GM10248 (cell line): Measurements from ENCODE around the gene SMCO1.
"Not testable (repeated sequence)": the region's sequence is repeated elsewhere in the genome, so short reads cannot be mapped to it uniquely, and the experiment has no call there.

Experiments used
- CTCF ChIA-PET: fragments of 300-600 bp; sonication (Branson Sonifier 250); formaldehyde crosslinking; extraction: SDS; loops from one replicate; lab custom pipeline; 2021; ENCODE audit warnings: antibody characterized with exemption; lab: Yijun Ruan, JAX
- POLR2A ChIA-PET: fragments of 350-650 bp; sonication (Branson Sonifier 250); formaldehyde crosslinking; extraction: SDS; loops from one replicate; lab custom pipeline; 2020; ENCODE audit warnings: antibody characterized with exemption; lab: Yijun Ruan, JAX
- DNase-seq: peaks from one replicate; pipeline ENCODE4 v3.0.0; 2012; ENCODE audit errors: extremely low spot score
- TF ChIP-seq, protein P1 (sequence below): IDR thresholded peaks from 2 replicates; pipeline ENCODE4 v1.5.1; 2012; ENCODE audit warnings: mild to moderate bottlenecking, low read depth; ENCODE audit errors: extremely low read depth, missing control alignments, control extremely low read depth

SMCO1 gene

DNA sequence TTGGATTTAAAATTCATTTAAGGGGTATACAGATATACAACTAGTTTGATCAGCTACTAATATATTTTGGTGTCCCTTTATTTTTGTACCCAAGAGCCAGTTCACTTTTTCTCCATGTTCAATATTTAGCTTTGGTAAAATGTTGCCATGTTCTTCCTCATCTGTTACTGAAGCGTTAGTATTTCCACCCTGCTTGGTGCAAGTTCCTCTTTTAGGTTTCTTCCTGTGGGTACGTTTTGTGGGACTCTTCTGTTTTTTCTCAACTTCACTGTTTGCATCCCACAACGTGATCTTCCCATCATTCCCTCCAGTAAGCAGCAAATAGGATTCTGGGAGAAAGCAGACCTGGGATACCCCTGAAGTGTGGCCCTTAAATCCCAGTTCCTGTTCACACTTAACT is 39.1 kb upstream of the SMCO1 start:
- ChIA-PET POLR2A (no interaction called here), CTCF (interaction anchor here (1.0 to 2.8 kb wide), 4 partner anchors 11 to 301 kb away, joined by 3 to 14 read pairs (median 6); no protein-coding TSS in a partner anchor)
- TF ChIP-seq, protein P1, sequence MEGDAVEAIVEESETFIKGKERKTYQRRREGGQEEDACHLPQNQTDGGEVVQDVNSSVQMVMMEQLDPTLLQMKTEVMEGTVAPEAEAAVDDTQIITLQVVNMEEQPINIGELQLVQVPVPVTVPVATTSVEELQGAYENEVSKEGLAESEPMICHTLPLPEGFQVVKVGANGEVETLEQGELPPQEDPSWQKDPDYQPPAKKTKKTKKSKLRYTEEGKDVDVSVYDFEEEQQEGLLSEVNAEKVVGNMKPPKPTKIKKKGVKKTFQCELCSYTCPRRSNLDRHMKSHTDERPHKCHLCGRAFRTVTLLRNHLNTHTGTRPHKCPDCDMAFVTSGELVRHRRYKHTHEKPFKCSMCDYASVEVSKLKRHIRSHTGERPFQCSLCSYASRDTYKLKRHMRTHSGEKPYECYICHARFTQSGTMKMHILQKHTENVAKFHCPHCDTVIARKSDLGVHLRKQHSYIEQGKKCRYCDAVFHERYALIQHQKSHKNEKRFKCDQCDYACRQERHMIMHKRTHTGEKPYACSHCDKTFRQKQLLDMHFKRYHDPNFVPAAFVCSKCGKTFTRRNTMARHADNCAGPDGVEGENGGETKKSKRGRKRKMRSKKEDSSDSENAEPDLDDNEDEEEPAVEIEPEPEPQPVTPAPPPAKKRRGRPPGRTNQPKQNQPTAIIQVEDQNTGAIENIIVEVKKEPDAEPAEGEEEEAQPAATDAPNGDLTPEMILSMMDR: no peak
- no peak for DNase-seq

DNA sequence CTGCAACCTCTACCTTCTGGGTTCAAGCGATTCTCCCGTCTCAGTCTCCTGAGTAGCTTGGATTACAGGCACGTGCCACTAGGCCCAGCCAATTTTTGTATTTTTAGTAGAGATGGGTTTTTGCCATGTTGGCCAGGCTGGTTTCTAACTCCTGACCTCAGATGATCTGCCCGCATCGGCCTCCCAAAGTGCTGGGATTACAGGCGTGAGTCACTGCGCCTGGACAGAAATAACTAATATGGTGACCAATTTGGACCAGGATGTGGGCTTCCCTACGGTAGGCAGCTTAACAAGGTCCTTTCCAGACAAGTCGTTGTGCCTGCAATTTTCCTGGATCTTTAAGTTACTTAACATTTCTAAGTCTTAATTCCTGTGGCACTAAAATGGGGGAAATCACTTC is 38.4 kb upstream of the SMCO1 start:
- TF ChIP-seq, protein P1: no peak
- ChIA-PET POLR2A (no interaction called here), CTCF (interaction anchor here (1.0 to 2.8 kb wide), 4 partner anchors 16 to 67 kb away, joined by 3 to 14 read pairs (median 4); no protein-coding TSS in a partner anchor)
- no peak for DNase-seq

DNA sequence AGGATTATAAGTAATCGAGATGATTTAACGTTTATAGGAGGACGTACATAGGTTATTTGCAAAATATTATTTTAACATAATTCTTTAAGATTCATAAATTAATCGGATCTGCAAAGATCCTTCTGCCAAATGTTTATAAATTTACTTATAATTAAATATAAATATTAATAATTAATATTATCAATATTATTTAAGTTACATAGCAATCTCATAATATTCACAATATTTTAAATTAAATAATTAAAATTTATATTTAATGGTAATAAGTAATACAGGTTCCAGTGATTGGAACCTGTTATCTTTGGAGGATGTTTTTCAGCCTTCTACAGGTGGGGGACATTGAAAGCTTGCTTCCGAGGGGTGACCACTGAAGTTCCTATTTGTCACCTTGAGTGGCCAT is 37.1 kb upstream of the SMCO1 start:
- ChIA-PET POLR2A (no interaction called here), CTCF (interaction anchor here (1.4 kb wide), 1 partner anchor 65 kb away, joined by 4 read pairs; no protein-coding TSS in a partner anchor)
- DNase-seq: no peak
- TF ChIP-seq, protein P1: no peak

DNA sequence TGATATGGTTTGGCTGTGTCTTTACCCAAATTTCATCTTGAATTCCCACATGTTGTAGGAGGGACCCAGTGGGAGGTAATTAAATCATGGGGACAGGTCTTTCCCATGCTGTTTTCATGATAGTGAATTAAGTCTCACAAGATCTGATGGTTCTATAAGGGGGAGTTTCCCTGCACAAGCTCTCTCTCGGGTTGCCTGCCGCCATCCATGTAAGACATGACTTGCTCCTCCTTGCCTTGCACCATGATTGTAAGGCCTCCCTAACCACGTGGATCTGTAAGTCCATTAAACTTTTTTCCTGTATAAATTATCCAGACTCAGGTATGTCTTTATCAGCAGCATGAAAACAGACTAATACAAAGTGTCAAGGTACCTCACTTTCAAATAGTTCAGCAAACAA is 35.0 kb upstream of the SMCO1 start:
- POLR2A ChIA-PET, CTCF ChIA-PET, DNase-seq: not testable (repeated sequence)

DNA sequence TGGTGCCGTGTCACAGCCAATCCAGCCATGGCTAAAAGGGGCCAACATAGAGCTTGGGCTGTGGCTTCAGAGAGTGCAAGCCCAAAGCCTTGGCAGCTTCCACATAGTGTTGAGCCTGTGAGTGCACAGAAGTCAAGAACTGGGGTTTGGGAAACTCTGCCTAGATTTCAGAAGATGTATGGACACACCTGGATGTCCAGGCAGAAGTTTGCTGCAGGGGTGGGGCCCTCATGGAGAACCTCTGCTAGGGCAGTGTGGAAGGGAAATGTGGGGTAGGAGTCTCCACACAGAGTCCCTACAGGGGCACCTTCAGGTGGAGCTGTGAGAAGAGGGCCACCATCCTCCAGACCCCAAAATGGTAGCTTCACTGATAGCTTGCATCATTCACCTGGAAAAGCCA is 34.2 kb upstream of the SMCO1 start:
- DNase-seq, POLR2A ChIA-PET: not testable (repeated sequence)
- CTCF ChIA-PET: interaction anchor here (1.4 kb wide), 1 partner anchor 20 kb away, joined by 5 read pairs; no protein-coding TSS in a partner anchor

DNA sequence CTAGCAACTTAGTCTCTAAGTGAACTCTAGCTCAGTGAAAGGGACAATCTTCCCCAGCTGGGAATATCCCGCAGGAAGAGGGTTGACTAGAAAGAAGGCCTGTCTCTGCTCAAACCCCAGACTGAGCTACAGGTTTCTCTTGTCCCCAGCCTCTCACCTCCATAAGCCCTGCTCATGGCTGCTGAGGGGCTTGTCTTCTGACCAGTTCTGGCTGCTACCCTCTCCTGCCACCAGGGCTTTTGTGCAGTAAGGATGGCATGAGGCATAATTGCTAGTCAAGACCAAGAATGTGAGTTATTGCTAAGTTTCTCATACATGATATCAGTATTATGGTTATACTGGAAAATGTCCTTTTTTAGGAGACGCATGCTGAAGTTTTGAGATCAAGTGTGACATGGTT is 31.9 kb upstream of the SMCO1 start:
- POLR2A ChIA-PET: no interaction called here
- TF ChIP-seq, protein P1: no peak
- CTCF ChIA-PET: interaction anchor here (1.0 to 1.4 kb wide), 4 partner anchors 8 to 18 kb away, joined by 3 read pairs; no protein-coding TSS in a partner anchor
- DNase-seq: no peak

DNA sequence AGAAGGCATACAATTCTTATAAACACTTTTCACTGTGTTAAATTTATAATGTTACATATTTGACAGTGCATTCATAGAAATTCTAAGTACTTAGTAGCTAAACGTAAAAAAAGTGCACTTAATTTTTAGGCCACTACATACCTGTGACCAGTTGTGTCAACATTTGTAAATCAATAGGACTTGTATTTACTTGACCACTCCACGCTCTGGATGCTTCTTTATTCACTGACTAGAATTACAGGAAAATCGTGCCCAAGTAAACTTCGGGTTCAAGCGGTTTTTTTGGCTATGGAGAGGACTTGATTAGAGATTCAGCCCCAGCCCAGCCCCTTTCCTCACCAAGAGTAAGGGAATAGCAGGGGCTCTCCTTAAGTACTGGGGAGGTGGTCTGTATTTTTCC is 31.4 kb upstream of the SMCO1 start:
- no peak for DNase-seq
- CTCF ChIA-PET: interaction anchor here (1.0 to 1.4 kb wide), 3 partner anchors 9 to 18 kb away, joined by 3 read pairs; no protein-coding TSS in a partner anchor
- TF ChIP-seq, protein P1: no peak
- POLR2A ChIA-PET: no interaction called here
